ENCODE results near the gene TCIRG1. TPM values are rescaled to one million over a fixed set of nuclear protein-coding genes. Genes with fewer than 3 reads are reported as not detected.

The TCIRG1 gene
- total and polyA plus RNA-seq, 2 of the 13 experiments (the other 11 are each of a cell fraction or from before 2014, with no cell fraction given) = 48.0 to 69.6 TPM

DNA sequence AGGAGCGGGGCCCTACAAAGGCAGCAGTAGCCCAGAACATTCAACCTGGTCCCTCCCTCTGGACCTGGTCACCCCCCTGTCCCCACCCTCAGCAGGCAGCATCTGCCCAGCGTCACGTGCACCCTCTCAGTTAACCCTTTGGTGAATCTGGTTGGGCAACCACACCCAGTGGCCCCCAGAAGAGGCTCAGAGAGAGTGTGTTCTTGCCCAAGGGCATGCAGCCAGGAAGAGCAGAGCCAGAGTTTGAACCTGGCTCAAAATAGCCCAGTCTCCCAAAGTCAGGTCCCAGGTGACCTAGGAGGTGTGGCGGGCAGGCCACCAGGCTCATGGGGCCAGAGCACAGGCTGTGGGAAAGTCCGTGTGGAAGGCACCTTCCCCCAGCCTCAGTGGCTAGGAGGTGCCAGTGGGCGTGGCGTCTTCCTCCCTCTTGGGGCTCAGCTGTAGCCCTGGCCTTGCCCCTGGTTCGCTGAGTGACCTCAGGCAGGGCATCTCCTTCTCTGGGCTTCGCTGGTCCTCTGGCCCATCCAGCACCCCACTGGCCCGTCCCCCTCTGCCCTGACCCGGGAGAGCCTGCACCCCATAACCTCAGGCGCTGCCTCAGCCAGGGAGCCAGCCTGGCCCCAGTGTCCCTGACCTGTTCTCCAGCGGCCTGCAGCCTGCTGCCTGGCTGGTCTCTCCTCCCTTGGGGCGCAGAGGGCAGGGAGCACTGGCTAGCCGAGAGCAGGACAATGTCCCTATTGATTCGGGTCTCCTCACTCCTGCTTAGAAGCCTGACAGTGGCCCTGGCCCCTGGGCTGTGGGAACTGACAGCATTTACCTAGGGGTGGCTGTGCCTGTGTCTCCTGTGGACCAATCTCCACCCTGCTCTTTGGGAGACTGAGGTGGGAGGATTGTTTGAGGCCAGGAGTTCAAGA lies 21.7 kb upstream of the TCIRG1 start (continued):
- TF ChIP-seq, protein P1, sequence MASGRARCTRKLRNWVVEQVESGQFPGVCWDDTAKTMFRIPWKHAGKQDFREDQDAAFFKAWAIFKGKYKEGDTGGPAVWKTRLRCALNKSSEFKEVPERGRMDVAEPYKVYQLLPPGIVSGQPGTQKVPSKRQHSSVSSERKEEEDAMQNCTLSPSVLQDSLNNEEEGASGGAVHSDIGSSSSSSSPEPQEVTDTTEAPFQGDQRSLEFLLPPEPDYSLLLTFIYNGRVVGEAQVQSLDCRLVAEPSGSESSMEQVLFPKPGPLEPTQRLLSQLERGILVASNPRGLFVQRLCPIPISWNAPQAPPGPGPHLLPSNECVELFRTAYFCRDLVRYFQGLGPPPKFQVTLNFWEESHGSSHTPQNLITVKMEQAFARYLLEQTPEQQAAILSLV (CRISPR knock-in tag; IDR thresholded peaks at IDR 0.05; ENCODE audit: borderline replicate concordance) = no peak
- TF ChIP-seq, protein P2, sequence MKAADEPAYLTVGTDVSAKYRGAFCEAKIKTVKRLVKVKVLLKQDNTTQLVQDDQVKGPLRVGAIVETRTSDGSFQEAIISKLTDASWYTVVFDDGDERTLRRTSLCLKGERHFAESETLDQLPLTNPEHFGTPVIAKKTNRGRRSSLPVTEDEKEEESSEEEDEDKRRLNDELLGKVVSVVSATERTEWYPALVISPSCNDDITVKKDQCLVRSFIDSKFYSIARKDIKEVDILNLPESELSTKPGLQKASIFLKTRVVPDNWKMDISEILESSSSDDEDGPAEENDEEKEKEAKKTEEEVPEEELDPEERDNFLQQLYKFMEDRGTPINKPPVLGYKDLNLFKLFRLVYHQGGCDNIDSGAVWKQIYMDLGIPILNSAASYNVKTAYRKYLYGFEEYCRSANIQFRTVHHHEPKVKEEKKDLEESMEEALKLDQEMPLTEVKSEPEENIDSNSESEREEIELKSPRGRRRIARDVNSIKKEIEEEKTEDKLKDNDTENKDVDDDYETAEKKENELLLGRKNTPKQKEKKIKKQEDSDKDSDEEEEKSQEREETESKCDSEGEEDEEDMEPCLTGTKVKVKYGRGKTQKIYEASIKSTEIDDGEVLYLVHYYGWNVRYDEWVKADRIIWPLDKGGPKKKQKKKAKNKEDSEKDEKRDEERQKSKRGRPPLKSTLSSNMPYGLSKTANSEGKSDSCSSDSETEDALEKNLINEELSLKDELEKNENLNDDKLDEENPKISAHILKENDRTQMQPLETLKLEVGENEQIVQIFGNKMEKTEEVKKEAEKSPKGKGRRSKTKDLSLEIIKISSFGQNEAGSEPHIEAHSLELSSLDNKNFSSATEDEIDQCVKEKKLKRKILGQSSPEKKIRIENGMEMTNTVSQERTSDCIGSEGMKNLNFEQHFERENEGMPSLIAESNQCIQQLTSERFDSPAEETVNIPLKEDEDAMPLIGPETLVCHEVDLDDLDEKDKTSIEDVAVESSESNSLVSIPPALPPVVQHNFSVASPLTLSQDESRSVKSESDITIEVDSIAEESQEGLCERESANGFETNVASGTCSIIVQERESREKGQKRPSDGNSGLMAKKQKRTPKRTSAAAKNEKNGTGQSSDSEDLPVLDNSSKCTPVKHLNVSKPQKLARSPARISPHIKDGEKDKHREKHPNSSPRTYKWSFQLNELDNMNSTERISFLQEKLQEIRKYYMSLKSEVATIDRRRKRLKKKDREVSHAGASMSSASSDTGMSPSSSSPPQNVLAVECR (CRISPR knock-in tag; IDR thresholded peaks at IDR 0.05; ENCODE audit: borderline replicate concordance) = peak; percentile 83
- TF ChIP-seq, protein P3, sequence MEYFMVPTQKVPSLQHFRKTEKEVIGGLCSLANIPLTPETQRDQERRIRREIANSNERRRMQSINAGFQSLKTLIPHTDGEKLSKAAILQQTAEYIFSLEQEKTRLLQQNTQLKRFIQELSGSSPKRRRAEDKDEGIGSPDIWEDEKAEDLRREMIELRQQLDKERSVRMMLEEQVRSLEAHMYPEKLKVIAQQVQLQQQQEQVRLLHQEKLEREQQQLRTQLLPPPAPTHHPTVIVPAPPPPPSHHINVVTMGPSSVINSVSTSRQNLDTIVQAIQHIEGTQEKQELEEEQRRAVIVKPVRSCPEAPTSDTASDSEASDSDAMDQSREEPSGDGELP (IDR thresholded peaks at IDR 0.05; ENCODE audit: borderline replicate concordance, low read depth) = peak; percentile 58; the same call in 1 of the 2 replicates
- peak; percentile 25; the same call in 1 of the 2 replicates for TF ChIP-seq TOE1 (CRISPR knock-in tag; IDR thresholded peaks at IDR 0.05)
- peak; percentile 37; the same call in 1 of the 2 replicates for TF ChIP-seq ZNF792 (CRISPR knock-in tag; IDR thresholded peaks at IDR 0.05)
- TF ChIP-seq MEIS2 (CRISPR knock-in tag; IDR thresholded peaks at IDR 0.05) = peak; percentile 72
- TF ChIP-seq, protein P4, sequence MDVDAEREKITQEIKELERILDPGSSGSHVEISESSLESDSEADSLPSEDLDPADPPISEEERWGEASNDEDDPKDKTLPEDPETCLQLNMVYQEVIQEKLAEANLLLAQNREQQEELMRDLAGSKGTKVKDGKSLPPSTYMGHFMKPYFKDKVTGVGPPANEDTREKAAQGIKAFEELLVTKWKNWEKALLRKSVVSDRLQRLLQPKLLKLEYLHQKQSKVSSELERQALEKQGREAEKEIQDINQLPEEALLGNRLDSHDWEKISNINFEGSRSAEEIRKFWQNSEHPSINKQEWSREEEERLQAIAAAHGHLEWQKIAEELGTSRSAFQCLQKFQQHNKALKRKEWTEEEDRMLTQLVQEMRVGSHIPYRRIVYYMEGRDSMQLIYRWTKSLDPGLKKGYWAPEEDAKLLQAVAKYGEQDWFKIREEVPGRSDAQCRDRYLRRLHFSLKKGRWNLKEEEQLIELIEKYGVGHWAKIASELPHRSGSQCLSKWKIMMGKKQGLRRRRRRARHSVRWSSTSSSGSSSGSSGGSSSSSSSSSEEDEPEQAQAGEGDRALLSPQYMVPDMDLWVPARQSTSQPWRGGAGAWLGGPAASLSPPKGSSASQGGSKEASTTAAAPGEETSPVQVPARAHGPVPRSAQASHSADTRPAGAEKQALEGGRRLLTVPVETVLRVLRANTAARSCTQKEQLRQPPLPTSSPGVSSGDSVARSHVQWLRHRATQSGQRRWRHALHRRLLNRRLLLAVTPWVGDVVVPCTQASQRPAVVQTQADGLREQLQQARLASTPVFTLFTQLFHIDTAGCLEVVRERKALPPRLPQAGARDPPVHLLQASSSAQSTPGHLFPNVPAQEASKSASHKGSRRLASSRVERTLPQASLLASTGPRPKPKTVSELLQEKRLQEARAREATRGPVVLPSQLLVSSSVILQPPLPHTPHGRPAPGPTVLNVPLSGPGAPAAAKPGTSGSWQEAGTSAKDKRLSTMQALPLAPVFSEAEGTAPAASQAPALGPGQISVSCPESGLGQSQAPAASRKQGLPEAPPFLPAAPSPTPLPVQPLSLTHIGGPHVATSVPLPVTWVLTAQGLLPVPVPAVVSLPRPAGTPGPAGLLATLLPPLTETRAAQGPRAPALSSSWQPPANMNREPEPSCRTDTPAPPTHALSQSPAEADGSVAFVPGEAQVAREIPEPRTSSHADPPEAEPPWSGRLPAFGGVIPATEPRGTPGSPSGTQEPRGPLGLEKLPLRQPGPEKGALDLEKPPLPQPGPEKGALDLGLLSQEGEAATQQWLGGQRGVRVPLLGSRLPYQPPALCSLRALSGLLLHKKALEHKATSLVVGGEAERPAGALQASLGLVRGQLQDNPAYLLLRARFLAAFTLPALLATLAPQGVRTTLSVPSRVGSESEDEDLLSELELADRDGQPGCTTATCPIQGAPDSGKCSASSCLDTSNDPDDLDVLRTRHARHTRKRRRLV (CRISPR knock-in tag; IDR thresholded peaks at IDR 0.05) = no peak
- TF ChIP-seq, protein P5, sequence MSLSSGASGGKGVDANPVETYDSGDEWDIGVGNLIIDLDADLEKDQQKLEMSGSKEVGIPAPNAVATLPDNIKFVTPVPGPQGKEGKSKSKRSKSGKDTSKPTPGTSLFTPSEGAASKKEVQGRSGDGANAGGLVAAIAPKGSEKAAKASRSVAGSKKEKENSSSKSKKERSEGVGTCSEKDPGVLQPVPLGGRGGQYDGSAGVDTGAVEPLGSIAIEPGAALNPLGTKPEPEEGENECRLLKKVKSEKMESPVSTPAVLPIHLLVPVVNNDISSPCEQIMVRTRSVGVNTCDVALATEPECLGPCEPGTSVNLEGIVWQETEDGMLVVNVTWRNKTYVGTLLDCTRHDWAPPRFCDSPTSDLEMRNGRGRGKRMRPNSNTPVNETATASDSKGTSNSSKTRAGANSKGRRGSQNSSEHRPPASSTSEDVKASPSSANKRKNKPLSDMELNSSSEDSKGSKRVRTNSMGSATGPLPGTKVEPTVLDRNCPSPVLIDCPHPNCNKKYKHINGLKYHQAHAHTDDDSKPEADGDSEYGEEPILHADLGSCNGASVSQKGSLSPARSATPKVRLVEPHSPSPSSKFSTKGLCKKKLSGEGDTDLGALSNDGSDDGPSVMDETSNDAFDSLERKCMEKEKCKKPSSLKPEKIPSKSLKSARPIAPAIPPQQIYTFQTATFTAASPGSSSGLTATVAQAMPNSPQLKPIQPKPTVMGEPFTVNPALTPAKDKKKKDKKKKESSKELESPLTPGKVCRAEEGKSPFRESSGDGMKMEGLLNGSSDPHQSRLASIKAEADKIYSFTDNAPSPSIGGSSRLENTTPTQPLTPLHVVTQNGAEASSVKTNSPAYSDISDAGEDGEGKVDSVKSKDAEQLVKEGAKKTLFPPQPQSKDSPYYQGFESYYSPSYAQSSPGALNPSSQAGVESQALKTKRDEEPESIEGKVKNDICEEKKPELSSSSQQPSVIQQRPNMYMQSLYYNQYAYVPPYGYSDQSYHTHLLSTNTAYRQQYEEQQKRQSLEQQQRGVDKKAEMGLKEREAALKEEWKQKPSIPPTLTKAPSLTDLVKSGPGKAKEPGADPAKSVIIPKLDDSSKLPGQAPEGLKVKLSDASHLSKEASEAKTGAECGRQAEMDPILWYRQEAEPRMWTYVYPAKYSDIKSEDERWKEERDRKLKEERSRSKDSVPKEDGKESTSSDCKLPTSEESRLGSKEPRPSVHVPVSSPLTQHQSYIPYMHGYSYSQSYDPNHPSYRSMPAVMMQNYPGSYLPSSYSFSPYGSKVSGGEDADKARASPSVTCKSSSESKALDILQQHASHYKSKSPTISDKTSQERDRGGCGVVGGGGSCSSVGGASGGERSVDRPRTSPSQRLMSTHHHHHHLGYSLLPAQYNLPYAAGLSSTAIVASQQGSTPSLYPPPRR (CRISPR knock-in tag; IDR thresholded peaks at IDR 0.05; ENCODE audit: borderline replicate concordance) = peak; percentile 45; the same call in 1 of the 2 replicates
- peak; percentile 57; the same call in 1 of the 2 replicates for TF ChIP-seq ELF3 (CRISPR knock-in tag; IDR thresholded peaks at IDR 0.05)
- no peak for TF ChIP-seq ZNF10 (CRISPR knock-in tag; IDR thresholded peaks at IDR 0.05; ENCODE audit: borderline replicate concordance, low read depth)

All from HepG2 (cell line).